HepG2 (cell line): ENCODE measurements around the gene GUK1. TPM values are rescaled to one million over a fixed set of nuclear protein-coding genes. Genes with fewer than 3 reads are reported as not detected.
A peak's percentile ranks its signal among the peaks of the same experiment; 100 is the strongest.

ENCODE experiments used
- BORCS8-MEF2B ChIP-seq: sonication (generic); formaldehyde crosslinking; IDR thresholded peaks from 2 replicates; pipeline ENCODE4 v1.8.0; 2022; ENCODE audit warnings: mild to moderate bottlenecking, missing genetic modification reagents
- CC2D1A ChIP-seq: sonication (generic); formaldehyde crosslinking; IDR thresholded peaks from 2 replicates; pipeline ENCODE4 v1.8.1; 2023; ENCODE audit warnings: mild to moderate bottlenecking, missing genetic modification reagents
- EED ChIP-seq: sonication (generic); formaldehyde crosslinking; IDR thresholded peaks from 2 replicates; pipeline ENCODE4 v1.5.0; 2020; ENCODE audit warnings: mild to moderate bottlenecking, missing genetic modification reagents
- HNF4A ChIP-seq: sonication (generic); formaldehyde crosslinking; IDR thresholded peaks from 2 replicates; pipeline ENCODE4 v1.4.0; 2020; ENCODE audit warnings: missing genetic modification reagents
- MYC ChIP-seq: sonication (generic); formaldehyde crosslinking; IDR thresholded peaks from 2 replicates; pipeline ENCODE4 v1.9.0; 2021; ENCODE audit warnings: missing genetic modification reagents, borderline replicate concordance
- PCBP2 ChIP-seq: fragments of 200-400 bp; formaldehyde crosslinking; optimal IDR thresholded peaks from 2 replicates; pipeline ENCODE3; 2018; ENCODE audit warnings: low read length, low read depth; ENCODE audit not compliant: poor library complexity, severe bottlenecking
- ZMYM2 ChIP-seq: sonication (generic); formaldehyde crosslinking; IDR thresholded peaks from 2 replicates; pipeline ENCODE4 v1.8.0; 2022; ENCODE audit warnings: mild to moderate bottlenecking, missing genetic modification reagents
- ZNF136 ChIP-seq: sonication (generic); formaldehyde crosslinking; IDR thresholded peaks from 2 replicates; pipeline ENCODE4 v1.8.1; 2022; ENCODE audit warnings: low read depth, mild to moderate bottlenecking, moderate library complexity, missing genetic modification reagents
- ZNF44 ChIP-seq: sonication (generic); formaldehyde crosslinking; IDR thresholded peaks from 2 replicates; pipeline ENCODE4 v1.5.1; 2020; ENCODE audit warnings: mild to moderate bottlenecking, missing genetic modification reagents
- ZNF512 ChIP-seq: sonication (generic); formaldehyde crosslinking; IDR thresholded peaks from 2 replicates; pipeline ENCODE4 v1.4.0; 2020; ENCODE audit warnings: mild to moderate bottlenecking, missing genetic modification reagents
- ZNF790 ChIP-seq: sonication (generic); formaldehyde crosslinking; IDR thresholded peaks from 2 replicates; pipeline ENCODE4 v1.8.0; 2022; ENCODE audit warnings: missing genetic modification reagents, mild to moderate bottlenecking, borderline replicate concordance
- ZNF883 ChIP-seq: sonication (generic); formaldehyde crosslinking; IDR thresholded peaks from 2 replicates; pipeline ENCODE4 v1.5.1; 2020; ENCODE audit warnings: mild to moderate bottlenecking, missing genetic modification reagents; ENCODE audit errors: not compliant biosample characterization
- polyA plus RNA-seq, 8 experiments: library from polyadenylated mRNA; depleted of rRNA in 3 of 8; stranded (reverse) in 7 of 8; unstranded in 1 of 8; fragments of >200 nt; fragmentation: Illumina TruSeq in 4 of 8; extraction: Trizol in 4 of 8; gene quantifications; 2 replicates each; pipeline versions ENCODE4 v1.2.1 to v1.2.3, GENCODE V29; 2011 to 2016; ENCODE audit warnings: low read depth in 4 of 8, missing spikeins in 1 of 8, mixed read lengths in 1 of 8; ENCODE audit not compliant: insufficient read depth in 1 of 8
- total RNA-seq, 5 experiments: library from RNA; depleted of rRNA; stranded (reverse); fragments of >200 nt; fragmentation: Illumina TruSeq; extraction: Trizol; gene quantifications; 2 replicates each; pipeline ENCODE4 v1.2.3, GENCODE V29; 2016; ENCODE audit warnings: low read depth in 1 of 5
- TF ChIP-seq, protein P1 (sequence below): sonication (generic); formaldehyde crosslinking; IDR thresholded peaks from 2 replicates; pipeline ENCODE4 v1.5.0; 2020; ENCODE audit warnings: mild to moderate bottlenecking, missing genetic modification reagents, borderline replicate concordance

GUK1 gene
- total and polyA plus RNA-seq, 2 of the 13 experiments (the other 11 are each of a cell fraction or from before 2014, with no cell fraction given): 116 to 154 TPM

DNA sequence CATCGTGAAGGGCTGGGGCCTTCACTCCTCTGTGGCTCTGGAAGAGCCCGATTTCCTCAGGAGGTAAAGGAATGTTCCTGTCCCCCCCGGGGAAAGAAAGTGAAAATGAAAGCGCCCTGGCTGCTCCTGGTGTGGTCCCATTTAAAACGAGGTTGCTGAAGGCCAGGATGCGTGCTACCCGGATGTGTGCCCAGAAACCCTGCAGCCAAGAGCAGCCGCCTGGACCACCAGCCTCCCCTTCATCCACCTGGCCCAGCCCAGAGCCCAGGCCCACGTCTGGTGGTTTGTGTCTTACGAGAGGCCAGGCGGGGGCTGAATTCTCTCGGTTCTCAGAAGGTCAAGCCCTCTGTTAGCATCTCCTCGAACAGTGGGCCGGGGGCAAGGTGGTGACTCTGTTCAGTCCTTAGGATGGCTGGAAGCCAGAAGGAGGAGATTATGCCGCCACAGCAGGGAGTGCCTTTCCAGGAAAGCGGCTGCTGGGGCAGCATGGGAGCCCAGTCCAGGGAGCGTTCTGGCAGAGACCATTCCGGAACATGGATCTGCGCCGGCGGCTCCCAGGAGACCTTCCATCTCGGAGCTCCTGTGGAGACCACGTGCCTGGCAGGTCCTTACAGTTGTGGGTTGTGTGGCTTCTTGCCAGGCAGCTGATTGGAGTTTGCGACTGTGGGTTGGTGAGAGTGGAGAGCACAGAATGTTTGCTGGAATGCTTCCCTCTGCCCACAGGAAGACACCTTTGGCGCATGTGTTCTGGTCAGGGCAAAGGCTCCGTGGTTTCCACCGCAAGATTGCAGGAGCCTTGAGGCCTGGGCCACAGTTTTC, 1.4 kb downstream of the GUK1 start (continued):
- TF ChIP-seq ZNF790 (0 out of 2 replicates have a peak, but pooled peaks have one; percentile 47), CC2D1A (CRISPR knock-in tag) (no peak), ZMYM2 (CRISPR knock-in tag) (no peak), HNF4A (CRISPR knock-in tag) (no peak), MYC (peak; percentile 46; the same call in 1 of the 2 replicates), ZNF883 (peak; percentile 41), ZNF136 (CRISPR knock-in tag) (0 out of 2 replicates have a peak, but pooled peaks have one; percentile 51), ZNF512 (no peak), BORCS8-MEF2B (CRISPR knock-in tag) (0 out of 2 replicates have a peak, but pooled peaks have one; percentile 23), EED (0 out of 2 replicates have a peak, but pooled peaks have one; percentile 50), PCBP2 (no peak), ZNF44 (CRISPR knock-in tag) (0 out of 2 replicates have a peak, but pooled peaks have one; percentile 75)
- TF ChIP-seq, protein P1, sequence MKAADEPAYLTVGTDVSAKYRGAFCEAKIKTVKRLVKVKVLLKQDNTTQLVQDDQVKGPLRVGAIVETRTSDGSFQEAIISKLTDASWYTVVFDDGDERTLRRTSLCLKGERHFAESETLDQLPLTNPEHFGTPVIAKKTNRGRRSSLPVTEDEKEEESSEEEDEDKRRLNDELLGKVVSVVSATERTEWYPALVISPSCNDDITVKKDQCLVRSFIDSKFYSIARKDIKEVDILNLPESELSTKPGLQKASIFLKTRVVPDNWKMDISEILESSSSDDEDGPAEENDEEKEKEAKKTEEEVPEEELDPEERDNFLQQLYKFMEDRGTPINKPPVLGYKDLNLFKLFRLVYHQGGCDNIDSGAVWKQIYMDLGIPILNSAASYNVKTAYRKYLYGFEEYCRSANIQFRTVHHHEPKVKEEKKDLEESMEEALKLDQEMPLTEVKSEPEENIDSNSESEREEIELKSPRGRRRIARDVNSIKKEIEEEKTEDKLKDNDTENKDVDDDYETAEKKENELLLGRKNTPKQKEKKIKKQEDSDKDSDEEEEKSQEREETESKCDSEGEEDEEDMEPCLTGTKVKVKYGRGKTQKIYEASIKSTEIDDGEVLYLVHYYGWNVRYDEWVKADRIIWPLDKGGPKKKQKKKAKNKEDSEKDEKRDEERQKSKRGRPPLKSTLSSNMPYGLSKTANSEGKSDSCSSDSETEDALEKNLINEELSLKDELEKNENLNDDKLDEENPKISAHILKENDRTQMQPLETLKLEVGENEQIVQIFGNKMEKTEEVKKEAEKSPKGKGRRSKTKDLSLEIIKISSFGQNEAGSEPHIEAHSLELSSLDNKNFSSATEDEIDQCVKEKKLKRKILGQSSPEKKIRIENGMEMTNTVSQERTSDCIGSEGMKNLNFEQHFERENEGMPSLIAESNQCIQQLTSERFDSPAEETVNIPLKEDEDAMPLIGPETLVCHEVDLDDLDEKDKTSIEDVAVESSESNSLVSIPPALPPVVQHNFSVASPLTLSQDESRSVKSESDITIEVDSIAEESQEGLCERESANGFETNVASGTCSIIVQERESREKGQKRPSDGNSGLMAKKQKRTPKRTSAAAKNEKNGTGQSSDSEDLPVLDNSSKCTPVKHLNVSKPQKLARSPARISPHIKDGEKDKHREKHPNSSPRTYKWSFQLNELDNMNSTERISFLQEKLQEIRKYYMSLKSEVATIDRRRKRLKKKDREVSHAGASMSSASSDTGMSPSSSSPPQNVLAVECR (CRISPR knock-in tag): peak; percentile 41; the same call in 1 of the 2 replicates
